NCI-H2171 (cell line): ENCODE measurements around the gene OAF.
"Not testable (repeated sequence)": the region's sequence is repeated elsewhere in the genome, so short reads cannot be mapped to it uniquely, and the experiment has no call there.

Experiments
- DNase-seq: peaks from one replicate; lab custom pipeline; 2025; lab: John Stamatoyannopoulos, UW

The OAF gene

GRCh38 chr11:120210626-120211521, at the start of gene OAF:
TSS of gene OAF (plus strand) at chr11:120211032. CDS start at chr11:120211280, 248 bp downstream.
- DNase-seq: no peak

GRCh38 chr11:120167659-120168058, 43.2 kb upstream of the OAF start:
- no peak for DNase-seq

GRCh38 chr11:120168108-120168959, 42.5 kb upstream of the OAF start:
- no peak for DNase-seq

GRCh38 chr11:120168960-120169681, 41.7 kb upstream of the OAF start:
- DNase-seq: peak; percentile 30

GRCh38 chr11:120169981-120170698, 40.7 kb upstream of the OAF start:
- no peak for DNase-seq

- no peak for DNase-seq
These were observed 40.0 kb upstream of the OAF start for GRCh38 chr11:120170741-120171261.

- DNase-seq: no peak
These were observed 38.5 kb upstream of the OAF start for GRCh38 chr11:120172054-120172911.

GRCh38 chr11:120173019-120173705, 37.7 kb upstream of the OAF start:
- DNase-seq: no peak

GRCh38 chr11:120173807-120174206, 37.0 kb upstream of the OAF start:
- no peak for DNase-seq

GRCh38 chr11:120174866-120175265, 36.0 kb upstream of the OAF start:
- no peak for DNase-seq

- DNase-seq: no peak
These were observed 32.2 kb upstream of the OAF start for GRCh38 chr11:120178561-120179056.

- no peak for DNase-seq
These were observed 31.7 kb upstream of the OAF start for GRCh38 chr11:120179057-120179672.

- DNase-seq: not testable (repeated sequence)
These were observed 30.8 kb upstream of the OAF start for GRCh38 chr11:120180063-120180462.

- no peak for DNase-seq
These were observed 30.1 kb upstream of the OAF start for GRCh38 chr11:120180551-120181232.

- no peak for DNase-seq
These were observed 29.4 kb upstream of the OAF start for GRCh38 chr11:120181376-120181975.

- DNase-seq: no peak
These were observed 28.5 kb upstream of the OAF start for GRCh38 chr11:120182372-120182771.

GRCh38 chr11:120182790-120183491, 27.9 kb upstream of the OAF start:
- DNase-seq: no peak
